CD4-positive, alpha-beta T cell (primary cell): Measurements from ENCODE around the gene CFAP20DC. TPM values are rescaled to one million over a fixed set of nuclear protein-coding genes. Genes with fewer than 3 reads are reported as not detected.
A peak's percentile ranks its signal among the peaks of the same experiment; 100 is the strongest.

Experiments
- ATAC-seq: fragments of 200-7000 bp; cut with Tn5 transposase; one replicate; pipeline ENCODE4 v1.10.0; 2022; ENCODE audit warnings: mild to moderate bottlenecking; ENCODE audit not compliant: poor library complexity
- CTCF ChIA-PET: fragments of 350-600 bp; sonication (Branson Sonifier 250); formaldehyde crosslinking; loops from one replicate; lab custom pipeline; 2021; ENCODE audit warnings: antibody characterized with exemption, inconsistent platforms; lab: Charles Lee
- POLR2A ChIA-PET: fragments of 350-600 bp; sonication (Branson Sonifier 250); formaldehyde crosslinking; loops from one replicate; lab custom pipeline; 2021; ENCODE audit warnings: antibody characterized with exemption, inconsistent platforms; lab: Charles Lee
- DNase-seq, 14 experiments: peaks; one replicate each; pipeline ENCODE4 v3.0.0-alpha.2; 2013 to 2020; ENCODE audit warnings: mixed read lengths in 2 of 14
- H3K27ac ChIP-seq, 2 donors: one replicate each; pipeline versions ENCODE4 v1.5.1 to v1.7.0; 2013; ENCODE audit warnings: low read length in 2 of 2, low read depth in 1 of 2, mild to moderate bottlenecking in 1 of 2
- H3K27me3 ChIP-seq, 2 experiments: 1 replicate in 1 of 2; 2 replicates in 1 of 2; pipeline versions ENCODE4 v1.6.1 to v1.7.0; 2013; ENCODE audit warnings: low read length in 2 of 2, control low read depth in 1 of 2, mild to moderate bottlenecking in 1 of 2, moderate library complexity in 1 of 2; ENCODE audit not compliant: insufficient read depth in 2 of 2, control insufficient read depth in 1 of 2
- H3K36me3 ChIP-seq: one replicate; pipeline ENCODE4 v1.6.1; 2013; ENCODE audit warnings: low read length, control low read depth; ENCODE audit not compliant: insufficient read depth
- H3K4me1 ChIP-seq: one replicate; pipeline ENCODE4 v1.6.1; 2013; ENCODE audit warnings: low read length, control low read depth; ENCODE audit not compliant: insufficient read depth
- H3K4me3 ChIP-seq: one replicate; pipeline ENCODE4 v1.5.1; 2013; ENCODE audit warnings: mild to moderate bottlenecking, low read length, moderate library complexity
- H3K9me3 ChIP-seq, 2 experiments: 1 replicate in 1 of 2; 2 replicates in 1 of 2; pipeline versions ENCODE4 v1.6.1 to v1.7.0; 2013; ENCODE audit warnings: low read length in 2 of 2, mild to moderate bottlenecking in 2 of 2, control low read depth in 1 of 2, moderate library complexity in 1 of 2; ENCODE audit not compliant: control insufficient read depth in 1 of 2, insufficient read depth in 1 of 2
- H3K27ac Mint-ChIP-seq: one replicate; pipeline ENCODE4 v1.8.0; 2020; ENCODE audit warnings: mixed read lengths
- H3K27me3 Mint-ChIP-seq: one replicate; pipeline ENCODE4 v1.8.0; 2021; ENCODE audit warnings: mixed read lengths
- H3K36me3 Mint-ChIP-seq: one replicate; pipeline ENCODE4 v1.8.0; 2021; ENCODE audit warnings: low read depth, mixed read lengths
- H3K4me1 Mint-ChIP-seq: one replicate; pipeline ENCODE4 v1.8.0; 2021; ENCODE audit warnings: low read depth, mixed read lengths
- H3K4me3 Mint-ChIP-seq: one replicate; pipeline ENCODE4 v1.8.0; 2020; ENCODE audit warnings: mild to moderate bottlenecking, mixed read lengths
- H3K9me3 Mint-ChIP-seq: one replicate; pipeline ENCODE4 v1.8.0; 2020; ENCODE audit warnings: mixed read lengths
- CTCF ChIP-seq: fragments of 200-600 bp; IDR thresholded peaks from one replicate; pipeline ENCODE4 v1.8.0; 2022; ENCODE audit warnings: antibody characterized with exemption, mild to moderate bottlenecking
- intact Hi-C, 2 experiments: fragments of 100-400 bp; cut with DNase I in 1 of 2; cut with micrococcal nuclease in 1 of 2; formaldehyde crosslinking; loops; one replicate each; pipeline versions ENCODE4 v1.15.1 to v1.9.0; 2023 to 2025; cut with DNase I, micrococcal nuclease
- total RNA-seq, 174 experiments: library from RNA in 2 of 174; stranded (reverse) in 2 of 174; gene quantifications; one replicate each; pipeline ENCODE4 v1.2.3 and lab custom pipeline; 2021 to 2026

The CFAP20DC gene
- total RNA-seq, 2 experiments from 2014 or later, result 0.11 to 0.20 TPM

GRCh38 chr3:58998476-58999117 lies 51.2 kb downstream of the CFAP20DC start:
- Histone ChIP-seq H3K4me1 (no peaks in the 10 kb centered on the region), H3K27ac (no peak overlapping the region), H3K36me3 (no peaks in the 10 kb centered on the region), H3K4me3 (no peak overlapping the region), H3K27me3 (no peaks in the 10 kb centered on the region), H3K9me3 (peaks cover 0 to 3% of the 10 kb centered on the region in 2 experiments)
- intact Hi-C loops, result no loop called here
- no peak for ATAC-seq
- Mint-ChIP-seq H3K4me3 (no peak overlapping the region), H3K4me1 (no peaks in the 10 kb centered on the region), H3K27ac (no peak overlapping the region), H3K36me3 (no peaks in the 10 kb centered on the region), H3K27me3 (peaks cover 4% of the 10 kb centered on the region), H3K9me3 (no peaks in the 10 kb centered on the region)
- DNase-seq, result peak in 1 of 14 experiments; percentile 6
- ChIA-PET POLR2A (no interaction called here), CTCF (interaction anchor here (1.3 kb wide), 1 partner anchor 8 kb away, joined by 3 read pairs; no protein-coding TSS in a partner anchor)
- TF ChIP-seq CTCF, result no peak

DNA sequence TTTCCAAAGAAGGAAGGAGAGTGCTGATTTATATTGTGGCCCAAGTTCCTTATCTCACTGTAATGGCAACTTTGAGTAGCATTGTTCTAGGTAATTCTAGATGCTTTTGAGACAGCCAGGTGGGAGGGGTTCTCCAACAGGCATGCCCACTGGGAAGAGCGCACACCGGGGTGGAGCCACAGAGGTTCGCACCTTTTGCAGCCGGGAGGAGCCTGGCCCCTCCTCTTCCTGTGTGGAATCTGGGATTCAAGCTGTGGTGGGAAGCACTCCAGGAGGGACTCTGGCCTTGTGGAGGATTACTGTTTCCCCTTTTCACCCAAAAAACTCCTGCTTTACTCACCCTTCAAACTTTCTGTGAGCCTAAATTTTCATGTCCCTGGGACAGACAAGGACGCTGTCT lies 53.1 kb downstream of the CFAP20DC start:
- H3K4me3 Mint-ChIP-seq, result no peak overlapping the region
- Histone ChIP-seq H3K27me3 (no peaks in the 10 kb centered on the region), H3K36me3 (no peaks in the 10 kb centered on the region), H3K9me3 (peaks cover 0 to 3% of the 10 kb centered on the region in 2 experiments), H3K4me3 (no peak overlapping the region), H3K4me1 (no peaks in the 10 kb centered on the region), H3K27ac (no peak overlapping the region)
- H3K9me3 Mint-ChIP-seq, result no peaks in the 10 kb centered on the region
- DNase-seq (no peak), ATAC-seq (no peak)
- intact Hi-C loops, result no loop called here
- TF ChIP-seq CTCF, result no peak
- peaks cover 4% of the 10 kb centered on the region for H3K27me3 Mint-ChIP-seq
- CTCF ChIA-PET, result no interaction called here
- H3K36me3 Mint-ChIP-seq, result no peaks in the 10 kb centered on the region
- no peak overlapping the region for H3K27ac Mint-ChIP-seq
- no peaks in the 10 kb centered on the region for H3K4me1 Mint-ChIP-seq
- POLR2A ChIA-PET, result no interaction called here

DNA sequence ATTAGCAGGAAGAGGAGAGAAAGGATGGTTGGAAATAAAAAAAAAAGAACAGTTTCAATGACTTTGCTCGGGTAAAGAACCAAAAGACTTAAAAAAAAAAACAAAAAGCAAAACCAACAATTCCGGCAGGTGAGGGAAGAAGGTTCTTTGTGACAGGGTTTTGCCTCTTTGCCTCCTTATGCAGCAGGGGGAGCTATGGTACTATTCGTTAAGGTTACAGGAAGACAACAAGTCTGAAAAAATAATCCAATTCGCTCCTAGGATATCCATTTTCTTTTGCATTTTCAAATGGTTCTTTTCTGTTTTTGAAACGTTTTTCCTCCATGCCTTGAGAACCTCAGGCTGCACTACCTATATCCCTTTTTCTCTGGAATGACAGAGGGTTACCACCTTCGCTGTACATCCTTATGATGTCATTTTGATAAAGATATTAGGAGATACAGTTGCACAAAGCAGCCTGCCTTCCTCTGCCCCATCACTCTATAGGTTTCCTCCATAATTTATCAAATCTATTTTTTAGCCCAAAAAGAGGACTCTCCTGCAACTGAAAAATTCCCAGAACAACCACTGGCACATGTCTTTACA lies 55.0 kb downstream of the CFAP20DC start:
- Mint-ChIP-seq H3K4me1 (no peaks in the 10 kb centered on the region), H3K9me3 (no peaks in the 10 kb centered on the region), H3K27me3 (no peaks in the 10 kb centered on the region), H3K27ac (no peak overlapping the region), H3K4me3 (no peak overlapping the region), H3K36me3 (no peaks in the 10 kb centered on the region)
- Histone ChIP-seq H3K9me3 (peaks cover 0 to 3% of the 10 kb centered on the region in 2 experiments), H3K27ac (no peak overlapping the region), H3K27me3 (no peaks in the 10 kb centered on the region), H3K4me3 (no peak overlapping the region), H3K36me3 (no peaks in the 10 kb centered on the region), H3K4me1 (no peaks in the 10 kb centered on the region)
- TF ChIP-seq CTCF, result peak; percentile 58
- DNase-seq (peak in 5 of 14 experiments; percentile 9 to 62 (median 52)), ATAC-seq (no peak)
- CTCF ChIA-PET, result no interaction called here
- POLR2A ChIA-PET, result no interaction called here
- intact Hi-C loops, result loop anchor here (2.0 kb wide), 1 partner anchor 58 kb away; no protein-coding TSS in a partner anchor
